G401 (cell line): ENCODE measurements around the gene IER2. TPM values are rescaled to one million over a fixed set of nuclear protein-coding genes. Genes with fewer than 3 reads are reported as not detected.
"Not testable (repeated sequence)": the region's sequence is repeated elsewhere in the genome, so short reads cannot be mapped to it uniquely, and the experiment has no call there.

Source experiments
- DNase-seq: peaks from one replicate; pipeline ENCODE4 v3.0.0-alpha.2; 2015; ENCODE audit warnings: low spot score
- in situ Hi-C: cut with HindIII; loops from 2 replicates; pipeline ENCODE4 v1.10.0; 2016; ENCODE audit warnings: low sequenced_read_pairs, mixed read lengths
- total RNA-seq: library from RNA; depleted of rRNA; stranded (reverse); fragments of >200 nt; shearing (Covaris generic); gene quantifications from 2 replicates; pipeline ENCODE4 v1.2.3, GENCODE V29; 2014

Gene IER2
- total RNA-seq, 1 experiment from 2014 or later, result 40.5 TPM

DNA sequence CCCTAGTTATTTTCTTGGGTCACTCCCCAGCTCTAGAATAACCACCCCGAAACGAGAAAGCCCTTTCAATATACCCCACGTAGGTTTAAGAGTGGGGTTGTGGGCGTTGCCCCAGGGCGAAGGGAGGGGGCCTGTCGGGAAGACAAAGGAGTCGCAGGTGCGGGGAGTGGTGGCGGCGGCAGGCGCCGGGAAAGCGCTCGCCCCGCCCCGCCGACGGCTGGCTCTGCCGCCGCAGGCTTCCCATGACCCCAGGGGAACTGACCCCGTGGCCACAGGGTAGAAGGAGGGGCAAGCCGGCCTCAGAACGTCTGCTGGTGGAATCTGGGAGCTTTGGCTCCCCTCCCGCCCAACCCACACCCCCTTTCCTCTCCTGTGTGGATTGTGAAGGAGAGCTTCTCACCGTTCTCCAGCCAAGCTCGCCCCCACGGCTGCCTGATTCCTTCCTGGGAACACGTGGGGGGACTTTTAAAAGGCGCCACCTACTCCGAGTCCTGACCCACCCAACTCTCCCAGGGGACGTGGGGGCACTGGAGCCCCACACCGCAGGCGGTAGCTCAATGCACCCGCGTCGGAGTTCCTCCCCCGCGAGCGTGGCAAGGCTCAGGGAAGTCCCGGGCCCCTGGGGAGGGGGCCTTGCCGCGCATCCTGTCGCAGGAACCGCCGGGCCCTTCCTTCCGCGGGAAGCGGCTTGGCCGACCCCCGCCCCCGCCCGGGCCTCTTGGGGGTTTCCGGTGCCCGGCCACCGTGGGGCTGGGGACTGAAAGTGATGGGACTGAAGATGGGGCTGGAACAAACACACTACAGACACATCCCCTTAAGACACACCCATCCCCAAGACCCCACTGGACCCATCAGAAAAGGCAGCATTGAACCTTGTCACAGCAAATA, 5.5 kb downstream of the IER2 start:
- peak; percentile 47 for DNase-seq
- in situ Hi-C loops, result no loop called here

DNA sequence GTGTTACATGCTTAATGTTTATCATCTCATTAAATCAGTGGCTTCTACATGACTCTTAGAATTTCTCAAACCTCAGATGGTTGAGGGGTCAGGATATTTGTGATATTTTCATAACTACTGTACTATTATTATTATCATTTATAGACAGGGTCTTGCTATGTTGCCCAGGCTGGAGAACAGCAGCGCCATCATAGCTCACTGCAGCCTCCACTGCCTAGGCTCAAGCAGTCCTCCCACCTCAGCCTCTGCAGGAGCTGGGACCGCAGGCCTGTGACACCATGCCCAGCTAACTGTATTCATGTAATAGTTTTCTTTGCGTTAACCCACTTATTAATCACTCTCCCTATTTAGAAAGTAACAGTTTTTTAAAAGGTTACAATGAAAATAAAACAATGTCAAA, 9.5 kb downstream of the IER2 start:
- in situ Hi-C loops, result no loop called here
- no peak for DNase-seq

DNA sequence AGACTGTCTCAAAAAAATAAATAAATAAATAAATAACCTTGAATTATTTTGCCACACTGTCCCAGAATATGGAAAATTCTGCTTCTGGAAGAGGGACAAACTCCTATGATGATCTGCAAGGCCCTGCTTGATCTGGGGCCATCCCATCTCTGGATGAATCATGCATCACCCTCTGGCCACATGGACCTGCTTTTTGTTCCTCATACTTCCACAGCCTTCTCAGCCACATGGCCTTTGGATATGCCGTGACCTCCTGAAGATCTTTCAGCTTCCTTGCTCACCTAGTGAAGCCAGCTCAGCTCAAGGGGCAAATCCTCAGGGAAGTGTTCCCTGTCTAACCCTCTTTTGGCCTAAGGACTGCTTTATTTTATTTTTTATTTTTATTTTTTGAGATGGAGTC, 10.3 kb downstream of the IER2 start:
- DNase-seq, result no peak
- in situ Hi-C loops, result no loop called here

DNA sequence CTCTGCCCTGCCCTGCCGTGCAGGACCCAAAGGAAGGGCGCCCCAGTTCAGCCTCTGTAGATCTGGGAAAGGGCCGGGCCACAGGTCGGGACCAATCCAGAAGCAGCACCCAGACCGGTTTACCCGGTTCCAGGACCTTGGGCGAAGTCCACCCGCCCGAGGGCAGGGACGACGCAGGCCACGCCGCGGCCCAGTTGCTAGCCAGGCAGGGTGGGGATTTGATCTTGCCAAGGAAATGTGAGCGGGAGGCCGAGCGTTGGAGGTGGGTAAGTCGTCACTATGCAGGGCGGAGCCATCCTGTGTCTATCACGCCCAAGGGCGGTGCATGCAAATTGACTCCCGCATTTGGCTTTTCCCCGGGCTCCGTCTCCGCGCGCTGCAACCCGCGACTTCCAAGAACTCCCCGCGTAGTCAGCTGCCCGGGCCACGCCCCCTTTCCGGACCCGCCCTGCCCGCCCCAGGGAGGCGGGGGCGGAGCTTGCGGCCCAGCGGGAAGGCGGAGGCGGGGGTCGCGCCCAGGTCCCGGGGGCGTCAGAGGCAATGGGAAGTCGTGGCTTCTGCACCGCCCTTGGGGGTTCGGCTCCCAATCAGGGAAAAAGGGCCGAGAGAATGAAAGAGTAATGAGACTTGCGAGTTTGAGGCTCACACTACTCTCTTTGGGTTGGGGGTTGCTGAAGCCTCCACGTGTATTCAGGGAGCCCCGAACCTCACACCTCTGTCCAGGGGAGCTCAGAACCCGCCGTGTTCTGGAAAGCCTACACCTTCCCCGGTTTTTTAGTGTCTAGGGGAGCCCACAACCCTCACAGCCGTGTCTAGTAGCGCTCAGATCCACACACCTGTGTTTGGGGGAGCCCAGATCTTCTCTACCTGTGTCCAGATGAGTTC, 12.8 kb downstream of the IER2 start:
- in situ Hi-C loops, result no loop called here

DNA sequence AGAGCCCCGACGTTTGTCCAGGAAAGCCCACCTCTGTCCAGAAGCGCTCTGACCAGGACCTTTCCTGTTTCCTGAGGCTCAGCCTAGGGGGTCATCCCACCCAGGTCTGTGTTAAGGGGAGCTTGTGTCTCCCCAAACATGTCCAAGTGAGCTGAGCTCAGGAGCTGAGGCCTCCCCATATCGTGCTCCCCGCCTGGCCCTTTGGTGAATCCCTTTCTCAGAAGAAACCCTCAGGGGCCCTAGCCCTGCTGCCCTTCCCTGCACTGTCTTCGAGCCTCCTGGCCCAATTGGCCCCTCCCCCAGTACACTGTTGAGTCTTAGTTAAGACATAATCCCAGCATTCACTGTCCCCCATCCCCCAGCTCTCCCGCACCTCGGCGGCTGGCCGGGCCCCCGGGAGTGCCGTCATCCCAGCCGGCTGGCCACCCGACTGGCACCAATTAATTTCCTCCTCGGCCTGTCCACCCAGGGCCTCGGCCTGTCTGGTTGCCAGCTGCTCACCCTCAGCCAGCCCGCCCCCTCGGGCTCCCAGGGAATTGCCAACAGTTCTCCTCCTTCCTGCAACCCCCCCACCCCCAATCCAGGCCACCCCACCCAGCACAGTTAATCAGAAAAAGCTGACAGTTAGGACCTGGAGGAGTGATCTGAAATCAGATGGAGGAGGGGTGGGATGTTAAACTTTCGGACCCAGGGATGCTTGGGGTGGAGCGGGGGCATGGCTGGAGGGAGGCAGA, 13.6 kb downstream of the IER2 start:
- in situ Hi-C loops, result no loop called here
- DNase-seq, result peak; percentile 57

More for the DNA sequence above, 12.8 kb downstream of the IER2 start:
- DNase-seq, result peak; percentile 92

DNA sequence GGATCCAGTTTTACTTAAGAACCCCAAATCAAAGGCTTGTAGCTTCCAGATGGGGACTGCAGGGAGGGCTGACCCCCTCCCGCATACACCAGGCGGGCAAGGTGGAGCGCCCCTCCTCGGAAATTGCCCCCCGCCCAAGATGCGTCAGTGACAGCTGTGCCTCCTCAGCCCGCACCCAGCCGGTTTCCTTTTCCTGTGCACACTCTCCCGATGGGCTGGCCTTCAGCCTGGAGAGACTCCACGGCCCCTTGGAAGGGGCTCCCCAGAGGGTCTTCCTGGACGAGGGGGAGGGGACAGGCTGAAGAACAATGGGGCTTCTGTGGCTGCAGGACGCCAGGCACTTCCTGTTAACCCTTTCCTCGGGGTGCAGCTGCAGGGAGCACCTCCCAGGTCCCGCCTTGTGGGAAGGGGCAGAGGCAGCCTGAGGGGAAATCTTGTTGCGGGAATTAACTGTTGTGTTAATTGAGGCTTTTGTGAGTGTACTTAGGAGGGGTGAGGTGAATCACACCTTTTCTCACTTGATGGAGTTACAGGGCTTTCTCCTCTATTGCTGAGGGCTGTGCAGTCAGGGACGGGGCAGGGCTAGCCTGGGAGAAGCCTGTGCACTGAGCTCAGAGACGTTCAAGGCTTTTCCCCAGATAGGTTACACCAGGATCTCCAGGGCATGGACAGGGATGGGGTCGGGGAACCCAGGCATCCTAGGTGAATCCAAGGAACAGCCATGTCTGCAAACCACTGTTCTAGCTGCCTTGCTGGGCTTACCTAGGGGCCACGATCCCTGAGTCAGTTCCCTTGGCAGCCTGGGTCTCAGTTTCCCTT, 14.3 kb downstream of the IER2 start:
- in situ Hi-C loops, result no loop called here

DNA sequence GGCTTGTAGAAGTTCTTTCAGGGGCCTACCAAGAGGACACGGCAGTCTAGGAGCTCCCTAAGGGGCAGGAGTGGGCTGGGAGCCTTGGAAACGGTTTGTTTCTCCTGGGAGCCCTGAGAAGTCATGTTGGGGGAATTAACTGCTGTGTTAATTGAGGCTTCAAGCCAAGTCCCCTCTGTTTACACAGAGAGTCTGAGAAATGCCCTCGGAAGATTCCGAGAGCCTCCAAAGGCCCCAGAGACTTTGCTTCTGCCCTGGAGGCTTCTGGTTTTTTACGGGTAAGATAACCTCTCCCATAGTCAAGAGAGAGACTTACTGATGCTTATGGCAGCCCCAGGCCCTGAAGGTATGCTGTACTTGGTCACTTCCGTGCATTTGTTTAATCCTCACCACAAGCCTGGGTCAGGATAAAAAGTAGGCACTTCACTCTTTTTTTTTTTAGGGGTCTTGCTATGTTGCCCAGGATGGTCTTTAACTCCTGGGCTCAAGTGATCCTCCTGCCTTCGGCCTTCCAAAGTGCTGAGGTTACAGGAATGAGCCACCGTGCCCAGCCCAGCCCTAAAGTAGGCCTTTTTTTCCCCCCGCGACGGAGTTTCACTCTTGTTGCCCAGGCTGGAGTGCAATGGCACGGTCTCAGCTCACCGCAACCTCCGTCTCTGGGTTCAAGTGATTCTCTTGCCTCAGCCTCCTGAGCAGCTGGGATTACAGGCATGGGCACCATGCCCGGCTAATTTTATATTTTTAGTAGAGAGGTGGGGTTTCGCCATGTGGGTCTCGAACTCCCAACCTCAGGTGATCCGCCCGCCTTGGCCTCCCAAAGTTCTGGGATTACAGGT, 15.2 kb downstream of the IER2 start:
- no peak for DNase-seq
- in situ Hi-C loops, result no loop called here

More for the DNA sequence above, 14.3 kb downstream of the IER2 start:
- peak; percentile 58 for DNase-seq

DNA sequence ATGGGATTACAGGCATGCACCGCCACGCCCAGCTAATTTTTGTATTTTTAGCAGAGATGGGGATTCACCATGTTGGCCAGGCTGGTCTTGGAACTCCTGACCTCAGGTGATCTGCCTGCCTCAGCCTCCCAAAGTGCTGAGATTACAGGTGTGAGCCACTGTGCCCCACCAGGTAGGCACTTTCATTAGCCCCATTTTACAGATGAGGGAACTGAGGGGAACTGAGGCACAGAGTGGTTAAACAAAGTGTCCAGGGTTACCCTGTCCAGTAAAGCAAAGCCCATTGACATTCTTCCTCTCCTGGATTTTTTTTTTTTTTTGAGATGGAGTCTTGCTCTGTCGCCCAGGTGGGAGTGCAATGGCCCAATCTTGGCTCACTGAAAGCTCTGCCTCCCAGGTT, 15.9 kb downstream of the IER2 start:
- in situ Hi-C loops, result not testable (repeated sequence)

DNA sequence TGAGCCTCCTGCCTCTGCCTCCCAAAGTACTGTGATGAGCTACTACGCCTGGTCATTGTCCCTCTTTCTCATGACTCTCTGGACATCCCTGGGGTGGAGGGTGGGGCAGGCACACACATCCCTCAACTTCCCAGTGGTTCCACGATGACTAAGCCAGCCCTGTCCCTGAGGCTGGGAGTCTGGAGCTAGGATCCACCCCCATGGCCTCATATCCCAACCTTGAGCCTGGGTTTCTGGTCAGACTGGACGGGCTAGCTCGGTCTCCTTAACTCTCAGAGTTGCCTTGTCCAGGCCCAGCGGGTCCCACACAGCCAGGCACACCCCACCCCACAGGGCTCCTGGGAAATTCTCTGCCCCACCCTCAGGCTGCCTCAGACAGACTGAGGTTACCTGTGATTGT, 19.6 kb downstream of the IER2 start:
- in situ Hi-C loops, result no loop called here
- no peak for DNase-seq

More for the DNA sequence above, 15.9 kb downstream of the IER2 start:
- not testable (repeated sequence) for DNase-seq

DNA sequence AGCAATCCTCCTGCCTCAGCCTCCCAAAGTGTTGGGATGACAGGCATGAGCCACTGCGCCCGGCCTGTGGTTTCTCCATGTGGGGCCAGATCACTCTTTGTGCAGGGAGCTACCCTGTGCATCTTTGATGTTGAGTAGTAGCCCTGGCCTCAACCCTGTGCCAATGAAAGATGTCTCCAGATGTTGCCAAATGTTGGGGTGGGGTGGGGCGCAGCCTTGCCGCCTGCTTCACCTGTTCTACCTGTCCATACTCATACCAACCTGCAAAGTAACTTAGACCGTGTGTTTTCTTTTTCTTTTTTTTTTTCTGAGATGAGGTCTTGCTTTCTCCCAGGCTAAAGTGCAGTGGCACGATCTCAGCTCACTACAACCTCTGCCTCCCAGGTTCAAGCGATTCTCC, 20.9 kb downstream of the IER2 start:
- no peak for DNase-seq

DNA sequence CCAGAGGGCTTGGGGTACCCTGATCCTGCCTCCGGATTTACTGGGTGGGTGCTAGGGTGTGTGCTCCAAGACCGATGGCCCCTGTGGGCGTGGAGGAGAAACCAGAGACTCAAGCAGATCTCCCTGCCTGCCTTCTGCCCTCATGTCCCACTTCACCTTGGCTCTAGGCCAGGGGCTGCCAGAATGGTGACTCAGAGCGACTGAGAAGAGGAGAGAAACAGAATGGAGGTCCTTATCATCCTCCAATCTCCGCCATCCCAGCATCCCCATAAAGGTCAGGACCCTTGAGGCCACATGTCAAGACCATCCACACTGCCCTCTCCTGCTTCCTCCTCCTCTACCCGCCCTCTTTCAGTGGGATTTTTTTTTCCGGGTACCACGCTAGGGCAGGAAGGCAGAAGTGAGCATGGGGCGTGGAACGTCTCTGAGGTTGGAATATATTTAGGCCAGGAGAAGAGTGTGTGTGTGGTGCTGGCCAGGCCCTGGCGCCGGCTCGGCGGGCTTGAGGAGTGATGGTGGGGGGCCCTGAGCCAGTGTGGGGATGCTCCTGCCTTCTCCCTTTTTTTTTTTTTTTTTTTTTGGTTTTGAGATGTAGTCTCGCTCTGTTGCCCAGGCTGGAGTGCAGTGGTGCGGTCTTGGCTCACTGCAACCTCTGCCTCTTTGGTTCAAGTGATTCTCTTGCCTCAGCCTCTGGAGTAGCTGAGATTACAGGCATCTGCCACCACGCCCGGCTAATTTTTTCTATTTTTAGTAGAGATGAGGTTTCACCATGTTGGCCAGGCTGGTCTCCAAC, 22.3 kb downstream of the IER2 start:
- DNase-seq, result peak; percentile 61
- in situ Hi-C loops, result no loop called here

More for the DNA sequence above, 20.9 kb downstream of the IER2 start:
- in situ Hi-C loops, result no loop called here

DNA sequence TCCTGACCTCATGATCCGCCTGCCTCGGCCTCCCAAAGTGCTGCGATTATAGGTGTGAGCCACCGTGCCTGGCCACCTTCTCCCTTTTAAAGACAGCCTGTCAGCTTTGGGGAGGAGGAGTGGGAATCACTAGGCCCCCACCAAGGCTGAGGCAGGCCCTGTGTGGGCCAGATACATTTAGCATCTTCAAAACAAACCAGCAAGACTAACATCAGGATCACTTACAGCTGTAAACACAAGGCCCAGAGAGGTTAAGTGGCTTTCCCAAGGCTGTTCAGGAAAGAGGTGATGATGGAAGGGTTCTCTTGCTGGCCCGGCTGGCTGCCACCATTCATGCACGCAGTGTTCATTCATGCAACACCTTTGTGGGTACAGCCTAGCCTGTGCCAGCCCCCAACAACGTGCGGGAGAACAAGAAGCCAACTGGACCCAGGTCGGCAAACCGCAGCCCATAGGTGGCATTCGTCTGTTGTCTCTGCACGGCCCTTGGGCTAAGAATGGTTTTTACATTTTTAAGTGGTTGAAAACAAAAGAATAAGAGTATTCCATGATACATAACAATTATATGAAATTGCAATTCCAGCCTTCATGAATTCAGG, 23.0 kb downstream of the IER2 start:
- DNase-seq, result no peak
- in situ Hi-C loops, result no loop called here

DNA sequence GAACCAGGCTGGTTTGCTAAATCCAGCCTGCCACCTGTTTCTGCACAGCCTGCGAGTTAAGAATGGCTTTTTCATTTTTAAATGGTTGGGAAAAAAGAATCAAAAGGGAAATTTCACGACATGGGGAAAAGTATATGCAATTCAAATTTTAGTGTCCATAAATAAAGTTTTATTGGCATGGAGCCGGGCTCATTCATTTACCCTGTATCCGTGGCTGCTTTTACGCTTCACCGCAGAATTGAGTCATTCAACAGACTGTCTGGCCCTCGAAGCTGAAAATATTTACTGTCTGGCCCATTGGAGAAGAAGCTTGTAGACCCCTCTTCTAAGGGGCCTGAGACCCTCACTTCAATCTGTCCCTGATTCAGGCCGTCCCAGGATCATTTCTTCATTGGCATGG, 26.1 kb downstream of the IER2 start:
- DNase-seq, result no peak
- in situ Hi-C loops, result no loop called here

DNA sequence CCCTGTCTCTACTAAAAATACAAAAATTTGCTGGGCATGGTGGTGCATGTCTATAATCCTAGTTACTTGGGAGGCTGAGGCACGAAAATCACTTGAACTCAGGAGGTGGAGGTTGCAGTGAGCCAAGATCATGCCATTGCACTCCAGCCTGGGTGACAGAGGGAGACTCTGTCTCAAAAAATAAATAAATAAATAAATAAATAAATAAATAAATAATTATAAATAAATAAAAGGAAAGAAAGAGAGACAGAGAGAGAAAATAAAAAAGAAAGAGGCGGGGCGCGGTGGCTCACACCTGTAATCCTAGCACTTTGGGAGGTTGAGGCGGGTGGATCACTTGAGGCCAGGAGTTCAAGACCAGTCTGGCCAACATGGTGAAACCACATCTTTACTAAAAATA, 27.4 kb downstream of the IER2 start:
- in situ Hi-C loops, DNase-seq: not testable (repeated sequence)

DNA sequence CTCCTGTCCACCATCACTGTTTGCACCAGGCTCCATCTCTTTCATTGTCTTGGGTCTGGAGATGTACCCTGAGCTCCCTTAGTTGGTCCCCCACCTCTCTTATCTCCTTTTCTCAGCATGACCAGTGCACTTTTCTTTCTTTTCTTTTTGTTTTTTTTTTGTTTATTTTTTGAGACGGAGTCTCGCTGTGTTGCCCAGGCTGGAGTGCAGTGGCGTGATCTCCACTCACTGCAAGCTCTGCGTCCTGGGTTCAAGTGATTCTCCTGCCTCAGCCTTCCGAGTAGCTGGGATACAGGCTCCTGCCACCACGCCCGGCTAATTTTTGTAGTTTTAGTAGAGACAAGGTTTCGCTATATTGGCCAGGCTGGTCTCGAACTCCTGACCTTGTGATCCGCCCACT, 28.1 kb downstream of the IER2 start:
- in situ Hi-C loops, DNase-seq: not testable (repeated sequence)

DNA sequence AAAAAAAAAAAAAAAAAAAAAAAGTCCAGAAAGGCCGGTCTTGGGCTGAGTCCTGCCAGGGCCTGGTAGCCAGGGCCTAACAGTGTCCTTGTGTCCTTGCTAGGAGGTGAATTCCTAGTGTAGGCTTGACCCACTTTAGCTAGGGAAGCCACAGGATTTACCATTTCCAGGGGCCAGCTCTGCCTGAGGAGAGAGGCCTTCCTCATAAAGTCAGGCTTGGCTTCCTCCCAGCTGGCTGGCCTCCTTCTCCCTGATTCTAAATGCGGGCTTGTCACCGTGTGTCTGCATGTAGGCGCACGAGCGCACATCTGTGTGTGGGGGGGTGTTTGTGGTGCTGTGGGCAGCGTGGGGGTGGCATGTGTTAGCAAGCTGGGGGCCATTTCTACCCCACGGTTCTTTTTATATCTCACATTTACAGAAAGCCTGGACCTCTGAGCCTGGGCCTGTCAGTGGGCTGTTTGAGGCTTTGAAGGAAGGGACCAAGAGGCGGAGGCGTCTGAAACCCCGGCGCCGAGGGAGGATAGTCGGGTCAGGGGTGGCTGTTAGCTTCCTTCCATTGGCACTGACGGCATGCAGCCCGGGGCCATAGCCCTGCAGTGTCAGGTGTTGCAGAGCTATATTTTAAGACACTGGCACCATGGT, 31.7 kb downstream of the IER2 start:
- peak; percentile 52 for DNase-seq
- in situ Hi-C loops, result no loop called here
